ENCODE results near the gene DLG4. TPM values are rescaled to one million over a fixed set of nuclear protein-coding genes. Genes with fewer than 3 reads are reported as not detected.

The DLG4 gene
- total RNA-seq, 3 donors from 2014 or later (not counting 1 experiment from before 2014, with no cell fraction given), result 6.7 to 11.2 (median 8.6) TPM

DNA sequence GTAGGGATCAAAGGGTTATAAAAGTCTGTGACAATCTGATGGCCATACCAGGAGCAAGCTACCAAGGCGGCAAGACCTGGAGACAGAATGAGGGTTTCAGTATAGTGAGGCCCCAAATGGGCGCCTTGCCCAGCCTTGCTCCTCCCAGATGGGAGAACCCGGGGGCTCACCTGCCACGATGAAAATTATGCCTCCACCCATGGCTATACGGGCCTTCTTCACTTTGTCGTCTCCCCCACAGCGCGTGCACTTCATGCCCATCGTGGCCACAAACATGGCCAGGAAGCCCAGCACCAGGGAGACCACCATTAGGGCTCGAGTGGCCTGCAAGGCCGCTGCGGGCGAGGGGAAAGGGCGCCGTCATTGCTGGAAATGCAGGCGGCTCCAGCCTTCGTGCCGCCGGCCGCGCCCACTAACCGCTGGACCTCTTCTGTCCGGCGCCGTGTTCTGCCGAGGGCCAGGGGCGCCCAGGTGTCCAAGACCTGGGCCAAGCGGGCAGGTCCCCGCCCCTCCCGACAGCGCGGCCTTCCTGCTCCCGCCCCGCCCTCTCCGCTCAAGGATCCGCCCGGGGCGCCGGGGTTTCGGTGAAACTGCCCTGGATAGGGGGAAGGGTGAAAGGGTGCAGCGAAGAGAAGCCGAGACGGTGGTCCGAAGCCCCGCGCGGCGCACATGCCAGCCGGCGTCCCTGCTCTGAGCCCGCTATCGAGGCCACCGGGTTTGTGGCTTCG is 41.2 kb upstream of the DLG4 start:
- 10% methylated on average over 54 of the region's 54 CpGs for WGBS (ENCODE audit: insufficient coverage)
- Histone ChIP-seq H3K4me3 (ENCODE audit: low read length) (peak overlapping the region; percentile 42), H3K4me1 (ENCODE audit: control insufficient read depth, insufficient read depth, low read length) (peaks cover 34% of the 10 kb centered on the region), H3K9me3 (ENCODE audit: control insufficient read depth, insufficient read depth, low read length) (no peaks in the 10 kb centered on the region), H3K36me3 (ENCODE audit: control insufficient read depth, insufficient read depth, low read length) (peaks cover 23% of the 10 kb centered on the region), H3K27ac (ENCODE audit: low read length) (no peak overlapping the region), H3K27me3 (ENCODE audit: control insufficient read depth, insufficient read depth, low read length) (peaks cover 22% of the 10 kb centered on the region)
- H3K4me1 Mint-ChIP-seq, result peaks cover 17% of the 10 kb centered on the region in 2 donors
- TF ChIP-seq, protein P1, sequence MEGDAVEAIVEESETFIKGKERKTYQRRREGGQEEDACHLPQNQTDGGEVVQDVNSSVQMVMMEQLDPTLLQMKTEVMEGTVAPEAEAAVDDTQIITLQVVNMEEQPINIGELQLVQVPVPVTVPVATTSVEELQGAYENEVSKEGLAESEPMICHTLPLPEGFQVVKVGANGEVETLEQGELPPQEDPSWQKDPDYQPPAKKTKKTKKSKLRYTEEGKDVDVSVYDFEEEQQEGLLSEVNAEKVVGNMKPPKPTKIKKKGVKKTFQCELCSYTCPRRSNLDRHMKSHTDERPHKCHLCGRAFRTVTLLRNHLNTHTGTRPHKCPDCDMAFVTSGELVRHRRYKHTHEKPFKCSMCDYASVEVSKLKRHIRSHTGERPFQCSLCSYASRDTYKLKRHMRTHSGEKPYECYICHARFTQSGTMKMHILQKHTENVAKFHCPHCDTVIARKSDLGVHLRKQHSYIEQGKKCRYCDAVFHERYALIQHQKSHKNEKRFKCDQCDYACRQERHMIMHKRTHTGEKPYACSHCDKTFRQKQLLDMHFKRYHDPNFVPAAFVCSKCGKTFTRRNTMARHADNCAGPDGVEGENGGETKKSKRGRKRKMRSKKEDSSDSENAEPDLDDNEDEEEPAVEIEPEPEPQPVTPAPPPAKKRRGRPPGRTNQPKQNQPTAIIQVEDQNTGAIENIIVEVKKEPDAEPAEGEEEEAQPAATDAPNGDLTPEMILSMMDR (IDR thresholded peaks at IDR 0.05), result no peak
- no peaks in the 10 kb centered on the region for H3K9me3 Mint-ChIP-seq
- intact Hi-C loops (cut with micrococcal nuclease), result no loop called here
- DNase-seq, result peak; percentile 29 to 47
- peak overlapping the region in 1 of 2 donors; percentile 64 for H3K27ac Mint-ChIP-seq
- peaks cover 12% of the 10 kb centered on the region for H3K36me3 Mint-ChIP-seq
- peak; percentile 38 to 62 (median 46) for ATAC-seq
- peak overlapping the region; percentile 66 for H3K4me3 Mint-ChIP-seq
- peaks cover 14 to 16% of the 10 kb centered on the region in 2 donors for H3K27me3 Mint-ChIP-seq (ENCODE audit: low read depth in 2 of 2)

DNA sequence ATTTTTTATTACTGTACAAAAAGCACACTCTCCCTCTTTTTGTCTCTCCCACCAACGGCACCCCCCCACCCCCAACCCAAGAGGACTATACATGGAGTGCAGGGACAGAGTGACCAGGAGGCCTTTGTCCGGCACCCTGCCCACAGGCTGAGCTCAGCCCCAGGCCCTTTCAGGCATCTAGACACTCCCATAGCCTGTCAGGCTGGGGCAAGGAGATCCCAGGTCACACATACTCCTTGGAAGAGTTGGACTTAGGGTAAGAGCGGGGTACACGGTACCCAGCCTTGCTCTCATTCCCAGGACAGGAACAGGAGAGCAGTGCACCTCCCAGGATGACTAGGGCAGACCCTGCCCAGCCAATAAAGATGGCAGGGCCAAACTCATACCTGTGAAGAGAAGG is 40.5 kb upstream of the DLG4 start:
- H3K36me3 ChIP-seq (ENCODE audit: control insufficient read depth, insufficient read depth, low read length), result peaks cover 28% of the 10 kb centered on the region
- intact Hi-C loops (cut with micrococcal nuclease), result no loop called here
- no peak overlapping the region for H3K4me3 ChIP-seq (ENCODE audit: low read length)
- peaks cover 22% of the 10 kb centered on the region for H3K27me3 ChIP-seq (ENCODE audit: control insufficient read depth, insufficient read depth, low read length)
- H3K27me3 Mint-ChIP-seq (ENCODE audit: low read depth in 2 of 2), result peaks cover 14 to 16% of the 10 kb centered on the region in 2 donors
- H3K4me3 Mint-ChIP-seq, result peak overlapping the region; percentile 47
- no peaks in the 10 kb centered on the region for H3K9me3 Mint-ChIP-seq
- WGBS (ENCODE audit: insufficient coverage), result 93% methylated on average over 4 of the region's 4 CpGs
- no peaks in the 10 kb centered on the region for H3K9me3 ChIP-seq (ENCODE audit: control insufficient read depth, insufficient read depth, low read length)
- no peak overlapping the region for H3K27ac Mint-ChIP-seq
- ATAC-seq (no peak), DNase-seq (peak in 1 of 2 donors; percentile 9)
- peaks cover 12% of the 10 kb centered on the region for H3K36me3 Mint-ChIP-seq
- TF ChIP-seq, protein P1 (IDR thresholded peaks at IDR 0.05), result no peak
- no peak overlapping the region for H3K27ac ChIP-seq (ENCODE audit: low read length)
- H3K4me1 ChIP-seq (ENCODE audit: control insufficient read depth, insufficient read depth, low read length), result peaks cover 34% of the 10 kb centered on the region
- peaks cover 17% of the 10 kb centered on the region in 2 donors for H3K4me1 Mint-ChIP-seq

DNA sequence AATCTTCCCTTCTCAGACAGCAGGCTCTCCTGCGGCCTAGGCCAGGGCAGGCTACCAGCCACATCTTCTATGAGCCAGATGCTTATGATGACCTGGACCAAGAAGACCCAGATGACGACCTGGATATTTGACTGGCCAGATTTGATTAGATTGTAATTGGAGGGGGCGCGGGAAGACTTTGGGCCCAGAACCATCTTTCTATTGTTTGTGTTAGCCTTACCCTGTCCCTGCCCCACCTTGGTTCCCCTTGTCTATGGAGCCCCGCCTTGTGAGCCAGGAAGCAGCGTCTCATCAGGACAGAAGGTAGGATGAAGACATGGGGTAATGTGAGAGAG is 39.9 kb upstream of the DLG4 start:
- Histone ChIP-seq H3K9me3 (ENCODE audit: control insufficient read depth, insufficient read depth, low read length) (no peaks in the 10 kb centered on the region), H3K36me3 (ENCODE audit: control insufficient read depth, insufficient read depth, low read length) (peaks cover 33% of the 10 kb centered on the region), H3K27me3 (ENCODE audit: control insufficient read depth, insufficient read depth, low read length) (peaks cover 22% of the 10 kb centered on the region), H3K4me3 (ENCODE audit: low read length) (no peak overlapping the region), H3K4me1 (ENCODE audit: control insufficient read depth, insufficient read depth, low read length) (peaks cover 34% of the 10 kb centered on the region), H3K27ac (ENCODE audit: low read length) (no peak overlapping the region)
- no peak overlapping the region for H3K27ac Mint-ChIP-seq
- TF ChIP-seq, protein P1 (IDR thresholded peaks at IDR 0.05), result no peak
- 100% methylated on average over 4 of the region's 6 CpGs for WGBS (ENCODE audit: insufficient coverage)
- H3K36me3 Mint-ChIP-seq, result peaks cover 12% of the 10 kb centered on the region
- ATAC-seq, result no peak
- H3K9me3 Mint-ChIP-seq, result no peaks in the 10 kb centered on the region
- no peak for DNase-seq
- H3K4me1 Mint-ChIP-seq, result peaks cover 17 to 22% of the 10 kb centered on the region in 2 donors
- H3K4me3 Mint-ChIP-seq, result no peak overlapping the region
- intact Hi-C loops (cut with micrococcal nuclease), result no loop called here
- peaks cover 14 to 16% of the 10 kb centered on the region in 2 donors for H3K27me3 Mint-ChIP-seq (ENCODE audit: low read depth in 2 of 2)

Measured in natural killer cell (primary cell).